Globus pallidus (tissue), 1 donor: Measurements from ENCODE around the gene SPC25.

Experiments used
- DNase-seq: peaks from one replicate; pipeline ENCODE4 v3.0.0-alpha.2; 2015; ENCODE audit warnings: low spot score

Gene SPC25

GRCh38 chr2:168843253-168843652 is 47.0 kb downstream of the SPC25 start:
- no peak for DNase-seq

- DNase-seq, result no peak
Observed at GRCh38 chr2:168841445-168841844, 48.8 kb downstream of the SPC25 start.

GRCh38 chr2:168835969-168836368 is 54.3 kb downstream of the SPC25 start:
- no peak for DNase-seq

DNA sequence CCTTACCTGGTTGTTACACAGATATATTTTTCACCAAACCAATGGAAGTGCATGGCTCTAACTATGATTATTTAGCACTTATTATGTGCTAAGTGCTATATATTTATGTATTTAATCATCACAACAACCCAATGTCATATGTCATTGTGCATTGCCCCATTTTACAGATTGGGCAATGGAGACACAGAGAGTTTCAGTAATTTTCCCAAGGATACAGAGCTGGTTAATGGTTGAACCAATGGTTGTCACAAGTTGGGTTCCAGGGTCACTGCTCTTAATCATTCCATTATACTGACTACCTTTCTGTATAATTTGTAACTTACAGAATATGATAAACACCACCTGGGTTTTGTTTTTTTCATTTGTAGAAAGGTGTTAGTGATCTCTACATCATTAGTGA is 58.6 kb downstream of the SPC25 start:
- DNase-seq, result no peak

DNA sequence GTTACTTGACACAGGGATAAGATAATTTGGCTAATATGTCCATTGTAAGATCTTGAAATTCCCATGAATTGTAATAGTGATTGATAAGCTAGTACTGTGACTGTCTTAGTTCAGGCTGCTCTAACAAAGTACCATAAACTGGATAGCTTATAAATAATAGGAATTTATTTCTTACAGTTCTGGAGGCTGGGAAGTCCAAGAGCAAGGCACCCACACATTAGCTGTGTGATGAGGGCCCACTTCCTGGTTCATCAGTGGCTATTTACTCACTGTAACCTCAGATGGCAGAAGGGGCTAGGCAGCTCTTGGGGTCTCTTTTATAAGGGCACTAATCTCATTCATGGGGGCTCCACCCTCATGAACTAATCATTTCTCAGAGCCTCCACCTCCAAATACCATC is 59.3 kb downstream of the SPC25 start:
- DNase-seq, result no peak

DNA sequence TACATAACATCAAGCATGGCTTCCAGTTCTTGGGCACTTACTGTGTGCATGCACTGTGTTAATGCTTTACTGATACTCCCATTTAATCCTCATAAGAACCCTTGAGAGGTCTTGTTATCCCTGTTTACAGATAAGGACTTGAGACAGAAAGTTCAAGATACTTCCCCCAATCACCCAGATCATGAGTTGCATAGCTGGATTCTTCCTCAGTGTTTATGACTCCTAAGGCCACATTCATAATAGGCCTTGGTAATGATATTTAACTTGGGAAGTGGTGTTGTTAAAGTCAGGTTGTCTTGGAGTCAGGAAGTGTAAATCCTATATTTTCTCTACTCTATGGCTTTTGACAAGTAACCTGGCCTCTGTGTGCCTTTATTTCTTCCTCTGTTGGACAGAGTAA is 65.1 kb downstream of the SPC25 start:
- DNase-seq, result no peak

- DNase-seq, result no peak
Observed at GRCh38 chr2:168821992-168822391, 68.2 kb downstream of the SPC25 start.

- no peak for DNase-seq
Observed at GRCh38 chr2:168821577-168821976, 68.7 kb downstream of the SPC25 start.
